GM18951 (cell line): ENCODE data around the gene ADD3.

Source experiments
- POLR2A ChIP-seq: IDR thresholded peaks from 4 replicates; pipeline ENCODE4 v1.6.1; 2011; ENCODE audit warnings: mild to moderate bottlenecking; ENCODE audit not compliant: insufficient read length, insufficient read depth; ENCODE audit errors: extremely low read depth
- in situ Hi-C: fragments of 300-500 bp; cut with MboI; formaldehyde crosslinking; loops from one replicate; pipeline ENCODE4 v1.12.0; 2022; ENCODE audit warnings: low sequenced_read_pairs, mixed read lengths, inconsistent platforms; ENCODE audit not compliant: unreplicated experiment

ADD3 gene, protein sequence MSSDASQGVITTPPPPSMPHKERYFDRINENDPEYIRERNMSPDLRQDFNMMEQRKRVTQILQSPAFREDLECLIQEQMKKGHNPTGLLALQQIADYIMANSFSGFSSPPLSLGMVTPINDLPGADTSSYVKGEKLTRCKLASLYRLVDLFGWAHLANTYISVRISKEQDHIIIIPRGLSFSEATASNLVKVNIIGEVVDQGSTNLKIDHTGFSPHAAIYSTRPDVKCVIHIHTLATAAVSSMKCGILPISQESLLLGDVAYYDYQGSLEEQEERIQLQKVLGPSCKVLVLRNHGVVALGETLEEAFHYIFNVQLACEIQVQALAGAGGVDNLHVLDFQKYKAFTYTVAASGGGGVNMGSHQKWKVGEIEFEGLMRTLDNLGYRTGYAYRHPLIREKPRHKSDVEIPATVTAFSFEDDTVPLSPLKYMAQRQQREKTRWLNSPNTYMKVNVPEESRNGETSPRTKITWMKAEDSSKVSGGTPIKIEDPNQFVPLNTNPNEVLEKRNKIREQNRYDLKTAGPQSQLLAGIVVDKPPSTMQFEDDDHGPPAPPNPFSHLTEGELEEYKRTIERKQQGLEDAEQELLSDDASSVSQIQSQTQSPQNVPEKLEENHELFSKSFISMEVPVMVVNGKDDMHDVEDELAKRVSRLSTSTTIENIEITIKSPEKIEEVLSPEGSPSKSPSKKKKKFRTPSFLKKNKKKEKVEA

DNA sequence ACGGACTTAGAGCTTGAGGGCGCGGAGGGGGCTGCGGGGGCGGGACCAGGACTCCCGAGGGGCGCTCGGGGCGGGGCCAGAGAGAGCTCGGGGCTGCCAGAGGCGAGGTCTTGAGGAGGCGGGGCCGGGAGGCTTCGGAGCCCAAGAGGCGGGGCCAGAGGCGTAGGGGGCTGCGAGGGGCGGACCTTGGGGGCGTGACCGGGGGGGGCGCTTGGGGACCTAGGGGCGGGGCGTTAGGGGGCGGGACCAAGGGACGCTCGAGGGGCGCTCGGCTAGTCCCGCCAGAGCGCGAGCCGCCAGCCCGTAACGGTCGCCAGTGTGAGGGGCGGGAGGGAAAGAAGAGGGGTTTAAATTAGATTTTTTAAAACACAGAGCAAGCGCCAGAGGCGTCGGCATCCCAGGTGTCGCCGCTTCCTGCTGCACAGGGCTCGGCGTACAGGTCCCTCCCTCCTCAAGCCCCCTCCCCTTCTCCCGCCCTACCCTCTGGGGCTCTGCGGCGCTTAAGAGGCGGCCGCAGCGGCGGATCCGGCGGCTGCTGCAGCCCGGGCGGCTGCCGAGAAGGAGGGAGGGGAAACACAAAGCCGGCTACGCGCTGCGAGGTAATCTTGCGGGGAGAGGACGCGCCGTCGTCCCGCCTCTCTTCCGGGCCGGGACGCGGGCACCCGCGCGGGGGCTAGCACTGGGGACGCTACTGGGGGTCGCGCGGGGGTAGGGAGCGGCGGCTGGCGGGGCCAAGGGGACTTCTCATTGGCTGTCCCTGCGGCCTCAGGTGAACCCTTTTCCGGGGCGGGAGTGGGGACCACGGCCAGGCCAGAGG, at the start of gene ADD3:
Gene ADD3 (plus strand): TSS at position 284 of the 817 bp plus-strand sequence. CDS start 92,670 bp downstream, outside the sequence.
- in situ Hi-C loops = no loop called here
- TF ChIP-seq POLR2A = peak; percentile 65

GRCh38 chr10:109958059-109958458, 49.7 kb upstream of the ADD3 start:
- no peak for TF ChIP-seq POLR2A

GRCh38 chr10:109959259-109960145, 48.3 kb upstream of the ADD3 start:
- in situ Hi-C loops = no loop called here
- no peak for TF ChIP-seq POLR2A

More at GRCh38 chr10:109958059-109958458, 49.7 kb upstream of the ADD3 start:
- in situ Hi-C loops = no loop called here

GRCh38 chr10:109960682-109961081, 47.1 kb upstream of the ADD3 start:
- in situ Hi-C loops = no loop called here
- no peak for TF ChIP-seq POLR2A

- no peak for TF ChIP-seq POLR2A
- in situ Hi-C loops = no loop called here
Measured at GRCh38 chr10:109961174-109962001, 46.4 kb upstream of the ADD3 start.

DNA sequence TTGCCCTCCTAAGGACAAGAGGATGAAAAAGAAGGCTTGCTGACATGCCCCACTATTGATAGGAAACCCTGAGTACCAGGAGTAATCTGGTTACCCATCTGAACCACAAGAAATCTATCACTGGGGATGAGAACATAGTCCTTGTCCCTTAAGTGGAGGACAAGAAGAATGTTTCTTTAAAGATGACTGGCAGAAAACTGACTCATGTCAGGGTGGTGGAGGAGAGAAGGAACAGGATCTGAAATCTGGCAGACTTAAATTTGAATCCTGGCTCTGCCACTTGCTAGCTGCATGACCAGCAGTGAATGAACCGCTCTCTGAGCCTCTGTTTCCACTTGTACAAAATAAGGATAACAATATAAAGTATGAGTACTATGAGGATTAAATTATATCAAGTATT, 45.5 kb upstream of the ADD3 start:
- no peak for TF ChIP-seq POLR2A
- in situ Hi-C loops = no loop called here

GRCh38 chr10:109963439-109963838, 44.3 kb upstream of the ADD3 start:
- in situ Hi-C loops = no loop called here

GRCh38 chr10:109964318-109964717, 43.5 kb upstream of the ADD3 start:
- in situ Hi-C loops = no loop called here
- TF ChIP-seq POLR2A = no peak

More at GRCh38 chr10:109963439-109963838, 44.3 kb upstream of the ADD3 start:
- TF ChIP-seq POLR2A = no peak

DNA sequence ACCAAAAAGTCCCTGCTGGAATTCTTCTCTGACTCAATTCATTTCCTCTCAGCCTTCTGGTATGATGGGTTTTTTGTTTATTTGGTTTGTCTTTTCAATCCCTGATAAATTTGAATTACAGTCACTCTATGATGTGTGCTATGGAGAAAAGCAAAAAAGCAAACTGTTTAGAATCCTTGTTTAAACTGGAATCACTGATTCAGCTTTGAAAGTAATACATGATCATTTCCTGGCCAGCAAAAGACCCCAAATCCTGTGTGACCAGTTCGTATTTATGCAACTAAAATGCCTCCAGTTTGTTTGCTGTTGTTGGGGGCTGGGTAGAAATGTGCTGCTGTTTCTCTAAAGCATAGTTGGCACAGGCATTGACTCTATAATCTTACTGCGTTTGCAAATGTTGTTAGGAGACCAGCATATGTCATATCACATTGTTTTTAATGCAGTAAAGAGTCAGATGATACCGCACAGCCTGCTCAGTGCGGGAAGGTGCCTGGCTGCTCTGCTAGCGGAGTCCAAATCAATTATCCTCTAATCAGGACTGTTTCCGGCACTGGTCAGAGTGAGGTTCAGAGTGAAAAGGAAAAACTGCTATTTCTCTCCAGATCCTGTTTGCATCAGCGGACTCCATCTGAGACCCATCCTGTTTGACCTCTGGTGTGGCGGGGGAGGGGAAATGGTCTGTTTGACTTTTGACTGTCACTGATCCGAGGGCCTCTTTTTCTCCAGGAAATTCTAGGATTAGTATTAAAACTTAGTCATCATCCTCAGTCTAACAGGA, 40.6 kb upstream of the ADD3 start:
- TF ChIP-seq POLR2A = no peak
- in situ Hi-C loops = no loop called here

DNA sequence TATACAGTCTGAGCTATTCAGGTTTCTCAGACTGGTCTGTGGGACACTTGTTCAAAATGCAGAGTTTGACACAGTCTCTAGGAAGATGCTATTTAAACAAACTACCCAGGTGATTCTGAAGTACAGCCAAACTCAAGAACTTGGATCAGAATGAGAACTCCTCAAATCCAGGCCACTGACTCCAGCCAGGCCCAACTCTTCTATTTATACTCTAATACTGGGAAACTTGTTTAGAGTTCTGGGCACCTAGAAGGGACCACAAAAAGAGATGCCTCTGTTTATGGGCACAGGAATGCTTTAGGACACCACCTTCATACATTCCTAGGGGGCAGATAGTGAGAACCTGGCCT, 40.1 kb upstream of the ADD3 start:
- in situ Hi-C loops = no loop called here
- no peak for TF ChIP-seq POLR2A

GRCh38 chr10:109968953-109969759, 38.6 kb upstream of the ADD3 start:
- in situ Hi-C loops = no loop called here
- no peak for TF ChIP-seq POLR2A
